ACC112 (cell line): ENCODE data around the gene ULK1.

ENCODE experiments used
- H2AFZ ChIP-seq: fragments of 200-600 bp; sonication (generic); one replicate; pipeline ENCODE4 v1.6.0; 2017; ENCODE audit warnings: antibody characterized with exemption, low read length; ENCODE audit not compliant: unreplicated experiment
- H3K27ac ChIP-seq: fragments of 200-600 bp; sonication (generic); 2 replicates; pipeline ENCODE4 v1.5.1; 2014; ENCODE audit warnings: low read depth, mild to moderate bottlenecking, antibody characterized with exemption, low read length, moderate library complexity
- H3K27me3 ChIP-seq: fragments of 200-600 bp; sonication (generic); 2 replicates; pipeline ENCODE4 v1.6.1; 2014; ENCODE audit warnings: mild to moderate bottlenecking, antibody characterized with exemption, low read length, moderate library complexity, mixed read lengths; ENCODE audit not compliant: insufficient read depth
- H3K36me3 ChIP-seq: fragments of 200-600 bp; sonication (generic); 2 replicates; pipeline ENCODE4 v1.6.1; 2016; ENCODE audit warnings: mild to moderate bottlenecking, antibody characterized with exemption, low read length, moderate library complexity, mixed read lengths; ENCODE audit not compliant: insufficient read depth
- H3K4me1 ChIP-seq: fragments of 200-600 bp; sonication (generic); one replicate; pipeline ENCODE4 v1.6.1; 2016; ENCODE audit warnings: low read length, mixed read lengths; ENCODE audit not compliant: insufficient read depth, unreplicated experiment, control insufficient read depth
- H3K4me3 ChIP-seq: fragments of 200-600 bp; sonication (generic); 2 replicates; pipeline ENCODE4 v1.5.1; 2014; ENCODE audit warnings: mild to moderate bottlenecking, low read depth, low read length
- H3K79me2 ChIP-seq: fragments of 200-600 bp; sonication (generic); one replicate; pipeline ENCODE4 v1.6.0; 2016; ENCODE audit warnings: low read length; ENCODE audit not compliant: control insufficient read depth, unreplicated experiment, insufficient read depth

ULK1 gene

DNA sequence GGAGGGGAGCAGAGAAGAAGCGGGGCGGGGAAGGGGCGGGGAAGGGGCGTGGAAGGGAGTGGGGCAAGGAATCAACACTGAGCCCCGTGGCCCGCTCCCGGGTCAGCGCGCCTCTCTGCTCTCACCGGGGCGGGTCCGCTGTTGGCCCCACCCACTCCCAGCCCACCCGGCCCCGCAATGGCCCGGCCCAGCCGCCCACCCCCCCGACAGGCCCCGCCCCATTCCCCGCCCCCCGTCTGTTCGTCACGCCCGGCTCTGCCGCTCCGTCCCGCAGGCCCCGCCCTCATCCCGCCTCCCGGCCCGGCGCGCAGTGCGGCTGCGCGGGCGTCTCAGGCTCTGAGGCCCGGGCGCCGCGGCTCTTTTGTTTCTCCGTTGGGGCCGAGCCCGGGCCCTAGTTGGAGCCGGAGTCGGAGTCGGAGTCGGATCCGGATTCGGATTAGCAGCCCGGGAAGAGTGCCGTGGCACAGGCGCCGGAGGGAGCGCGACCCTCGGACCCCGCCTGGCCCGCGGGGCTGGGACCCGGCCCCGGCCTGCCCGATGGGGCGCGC is at the start of gene ULK1:
TSS of gene ULK1 (plus strand) at position 310 of the 548 bp plus-strand sequence. CDS start 380 bp downstream, outside the sequence.
- H3K79me2 ChIP-seq = peaks cover 9% of the 10 kb centered on the region
- no peaks in the 10 kb centered on the region for H3K27me3 ChIP-seq
- peak within 1 kb of the TSS; percentile 77 for H3K4me3 ChIP-seq
- H3K27ac ChIP-seq = 0 out of 2 replicates have a peak within 1 kb of the TSS, but pooled peaks have one; percentile 88
- no peaks in the 10 kb centered on the region for H3K36me3 ChIP-seq
- H2AFZ ChIP-seq = no peak within 1 kb of the TSS
- peaks cover 11% of the 10 kb centered on the region for H3K4me1 ChIP-seq

GRCh38 chr12:131844656-131845055 is 49.8 kb upstream of the ULK1 start:
- no peaks in the 10 kb centered on the region for H3K79me2 ChIP-seq
- no peaks in the 10 kb centered on the region for H3K36me3 ChIP-seq
- H2AFZ ChIP-seq = no peak overlapping the region
- no peak overlapping the region for H3K4me3 ChIP-seq
- H3K27ac ChIP-seq = no peak overlapping the region
- no peaks in the 10 kb centered on the region for H3K27me3 ChIP-seq
- H3K4me1 ChIP-seq = no peaks in the 10 kb centered on the region

DNA sequence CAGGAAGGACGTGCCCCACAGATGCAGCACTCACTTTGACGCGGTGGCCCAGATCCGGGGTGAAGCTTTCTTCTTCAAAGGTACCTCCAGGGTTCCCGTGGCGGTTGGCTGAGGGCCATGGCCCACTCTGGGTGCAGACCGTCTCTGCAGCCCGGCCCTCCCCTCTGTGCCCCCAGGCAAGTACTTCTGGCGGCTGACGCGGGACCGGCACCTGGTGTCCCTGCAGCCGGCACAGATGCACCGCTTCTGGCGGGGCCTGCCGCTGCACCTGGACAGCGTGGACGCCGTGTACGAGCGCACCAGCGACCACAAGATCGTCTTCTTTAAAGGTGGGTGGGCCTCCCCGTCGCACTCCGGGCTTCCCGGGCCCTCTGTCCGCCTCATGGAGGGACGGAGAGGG is 49.3 kb upstream of the ULK1 start:
- no peaks in the 10 kb centered on the region for H3K4me1 ChIP-seq
- H3K36me3 ChIP-seq = no peaks in the 10 kb centered on the region
- no peak overlapping the region for H3K4me3 ChIP-seq
- H3K27me3 ChIP-seq = no peaks in the 10 kb centered on the region
- no peak overlapping the region for H3K27ac ChIP-seq
- no peaks in the 10 kb centered on the region for H3K79me2 ChIP-seq
- no peak overlapping the region for H2AFZ ChIP-seq

DNA sequence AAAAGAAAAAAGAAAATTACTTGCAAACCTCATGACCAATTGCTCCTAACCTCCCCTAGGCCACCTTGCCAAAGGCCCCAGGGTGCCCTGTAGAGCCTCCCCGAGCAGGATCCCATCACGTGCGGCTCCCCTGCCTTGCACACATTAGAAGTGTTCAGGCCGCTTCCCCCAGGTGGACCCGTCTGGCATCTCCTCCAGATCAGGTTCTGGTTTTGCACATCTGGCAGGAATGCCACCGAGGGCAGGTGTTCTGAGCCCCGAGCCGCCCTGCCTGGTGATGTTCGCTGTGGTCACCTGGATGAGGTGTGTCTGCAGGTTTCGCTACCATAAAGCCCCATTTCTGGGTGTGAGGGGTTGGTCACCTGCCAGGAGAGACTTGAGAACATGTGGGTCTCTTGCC is 47.0 kb upstream of the ULK1 start:
- no peaks in the 10 kb centered on the region for H3K36me3 ChIP-seq
- no peaks in the 10 kb centered on the region for H3K27me3 ChIP-seq
- no peak overlapping the region for H2AFZ ChIP-seq
- no peaks in the 10 kb centered on the region for H3K79me2 ChIP-seq
- H3K27ac ChIP-seq = no peak overlapping the region
- H3K4me3 ChIP-seq = no peak overlapping the region
- peaks cover 1% of the 10 kb centered on the region for H3K4me1 ChIP-seq

GRCh38 chr12:131848753-131849152 is 45.7 kb upstream of the ULK1 start:
- H3K36me3 ChIP-seq = no peaks in the 10 kb centered on the region
- H3K4me3 ChIP-seq = no peak overlapping the region
- peaks cover 6% of the 10 kb centered on the region for H3K4me1 ChIP-seq
- no peak overlapping the region for H2AFZ ChIP-seq
- no peaks in the 10 kb centered on the region for H3K27me3 ChIP-seq
- no peak overlapping the region for H3K27ac ChIP-seq
- no peaks in the 10 kb centered on the region for H3K79me2 ChIP-seq

- H3K27ac ChIP-seq = no peak overlapping the region
- peaks cover 6% of the 10 kb centered on the region for H3K4me1 ChIP-seq
- H3K79me2 ChIP-seq = no peaks in the 10 kb centered on the region
- no peak overlapping the region for H3K4me3 ChIP-seq
- H2AFZ ChIP-seq = no peak overlapping the region
- H3K36me3 ChIP-seq = no peaks in the 10 kb centered on the region
- no peaks in the 10 kb centered on the region for H3K27me3 ChIP-seq
Observed at GRCh38 chr12:131849700-131850553, 44.5 kb upstream of the ULK1 start.

- H3K27ac ChIP-seq = no peak overlapping the region
- no peak overlapping the region for H3K4me3 ChIP-seq
- H3K36me3 ChIP-seq = no peaks in the 10 kb centered on the region
- H3K4me1 ChIP-seq = peaks cover 6% of the 10 kb centered on the region
- no peaks in the 10 kb centered on the region for H3K79me2 ChIP-seq
- H2AFZ ChIP-seq = no peak overlapping the region
- H3K27me3 ChIP-seq = peaks cover 3% of the 10 kb centered on the region; the same call in 1 of the 2 replicates
Observed at GRCh38 chr12:131850856-131851559, 43.4 kb upstream of the ULK1 start.

DNA sequence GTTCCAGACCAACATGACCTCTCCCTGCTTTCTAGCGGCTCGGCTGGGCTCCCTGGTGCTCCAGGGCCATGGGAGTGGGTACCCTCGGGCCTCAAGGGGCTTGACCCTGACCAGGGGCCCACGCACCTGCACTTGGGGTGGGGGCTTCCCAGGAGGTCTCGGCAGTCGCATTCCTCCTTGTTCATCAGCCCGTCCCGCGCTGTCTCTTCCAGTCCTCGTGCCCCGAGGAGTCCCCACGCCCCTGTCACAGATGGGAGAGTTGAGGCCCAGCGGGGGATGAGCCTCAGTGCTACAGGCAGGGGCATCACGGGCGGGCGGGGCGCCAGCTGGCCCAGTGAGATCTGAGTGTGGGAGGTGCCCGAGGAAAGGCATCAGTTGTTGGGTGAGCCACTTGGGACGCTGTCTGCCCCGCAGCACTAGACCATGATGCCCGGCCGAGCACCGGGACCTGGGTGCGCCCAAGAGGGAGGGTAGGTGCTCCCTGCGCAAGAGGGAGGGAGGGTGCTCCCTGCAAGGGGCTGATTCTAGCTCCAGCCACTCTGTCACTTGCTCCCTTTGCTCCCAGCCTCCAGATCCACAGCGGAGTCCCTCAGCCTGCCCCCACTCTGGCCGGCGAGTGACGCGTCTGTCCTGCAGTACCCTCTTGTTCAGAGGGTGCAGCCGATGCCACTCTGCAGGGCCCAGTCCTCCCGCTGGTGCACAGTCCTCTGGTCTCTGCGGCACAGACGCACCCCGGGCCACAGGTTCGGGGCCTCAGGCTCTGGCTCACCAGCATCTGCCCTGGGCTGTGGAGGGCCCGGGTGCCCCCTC is 42.5 kb upstream of the ULK1 start:
- Histone ChIP-seq H3K27me3 (peaks cover 8% of the 10 kb centered on the region; the same call in 1 of the 2 replicates), H3K27ac (no peak overlapping the region), H3K4me3 (no peak overlapping the region), H3K36me3 (no peaks in the 10 kb centered on the region), H3K4me1 (peaks cover 6% of the 10 kb centered on the region), H3K79me2 (no peaks in the 10 kb centered on the region), H2AFZ (no peak overlapping the region)

DNA sequence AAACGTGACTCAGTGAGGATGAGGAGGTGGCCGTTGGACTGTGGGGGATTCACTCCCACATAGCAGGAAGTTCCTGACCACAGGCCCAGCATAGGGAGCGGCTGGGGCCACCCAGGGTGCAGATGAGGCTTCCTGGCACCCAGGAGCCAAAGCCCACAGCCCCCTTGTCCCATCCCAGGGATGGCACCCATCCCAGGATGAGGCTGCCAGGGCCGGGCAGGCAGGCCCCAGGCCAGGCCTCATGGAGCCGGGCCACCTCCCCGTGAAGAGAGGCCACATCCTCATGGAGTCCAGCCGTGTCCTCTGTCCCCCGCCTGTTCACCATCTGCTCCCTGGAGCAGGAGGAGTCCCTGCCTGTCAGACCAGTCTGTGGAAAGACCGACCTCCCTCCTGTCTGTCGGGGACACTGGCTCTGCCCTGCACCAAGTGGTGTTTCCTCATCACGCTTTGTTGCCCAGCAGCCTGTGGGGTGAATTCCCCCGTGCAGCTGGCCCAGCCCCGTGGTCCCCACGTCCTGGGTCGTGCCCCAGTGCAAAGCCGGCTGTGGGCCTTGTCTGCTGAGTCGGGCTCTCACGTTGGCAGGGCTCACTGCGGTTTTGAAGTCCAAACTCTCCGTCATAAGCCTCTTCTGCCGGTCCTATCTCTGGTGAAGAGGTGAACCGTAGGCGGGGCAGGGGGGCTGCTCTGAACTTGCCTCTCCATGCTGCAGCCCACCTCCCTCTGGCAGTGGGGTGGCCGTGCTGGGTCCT is 41.7 kb upstream of the ULK1 start:
- H2AFZ ChIP-seq = no peak overlapping the region
- H3K4me3 ChIP-seq = no peak overlapping the region
- H3K4me1 ChIP-seq = peaks cover 6% of the 10 kb centered on the region
- H3K27me3 ChIP-seq = peaks cover 8% of the 10 kb centered on the region; the same call in 1 of the 2 replicates
- no peaks in the 10 kb centered on the region for H3K79me2 ChIP-seq
- H3K36me3 ChIP-seq = no peaks in the 10 kb centered on the region
- H3K27ac ChIP-seq = no peak overlapping the region
